HG03039 (cell line): ENCODE results near the gene PICALM.
"Not testable (repeated sequence)": the region's sequence is repeated elsewhere in the genome, so short reads cannot be mapped to it uniquely, and the experiment has no call there.

ENCODE experiments used
- ATAC-seq: cut with Tn5 transposase; IDR thresholded peaks from one replicate; pipeline ENCODE4 v1.9.1; 2021; ENCODE audit warnings: mild to moderate bottlenecking, moderate library complexity; ENCODE audit not compliant: unreplicated experiment

Gene PICALM

GRCh38 chr11:85947431-85948272 lies 121.2 kb downstream of the PICALM start:
- ATAC-seq, result peak; percentile 48

- ATAC-seq, result no peak
These were observed 122.7 kb downstream of the PICALM start for GRCh38 chr11:85946221-85946620.

GRCh38 chr11:85945788-85946187 lies 123.1 kb downstream of the PICALM start:
- ATAC-seq, result no peak

- no peak for ATAC-seq
These were observed 123.6 kb downstream of the PICALM start for GRCh38 chr11:85945296-85945695.

- ATAC-seq, result no peak
These were observed 127.4 kb downstream of the PICALM start for GRCh38 chr11:85941380-85941973.

GRCh38 chr11:85939099-85940015 lies 129.5 kb downstream of the PICALM start:
- no peak for ATAC-seq

- ATAC-seq, result no peak
These were observed 131.0 kb downstream of the PICALM start for GRCh38 chr11:85937835-85938234.

- no peak for ATAC-seq
These were observed 133.1 kb downstream of the PICALM start for GRCh38 chr11:85935751-85936150.

GRCh38 chr11:85934596-85935169 lies 134.2 kb downstream of the PICALM start:
- ATAC-seq, result no peak

GRCh38 chr11:85930879-85931366 lies 138.0 kb downstream of the PICALM start:
- no peak for ATAC-seq

GRCh38 chr11:85926653-85927214 lies 142.2 kb downstream of the PICALM start:
- not testable (repeated sequence) for ATAC-seq

GRCh38 chr11:85923455-85923854 lies 145.4 kb downstream of the PICALM start:
- no peak for ATAC-seq

- ATAC-seq, result no peak
These were observed 146.5 kb downstream of the PICALM start for GRCh38 chr11:85922367-85922766.

- ATAC-seq, result no peak
These were observed 149.7 kb downstream of the PICALM start for GRCh38 chr11:85918910-85919794.

GRCh38 chr11:85914425-85914824 lies 154.5 kb downstream of the PICALM start:
- ATAC-seq, result no peak

GRCh38 chr11:85913513-85913912 lies 155.4 kb downstream of the PICALM start:
- no peak for ATAC-seq

- no peak for ATAC-seq
These were observed 156.5 kb downstream of the PICALM start for GRCh38 chr11:85912414-85912813.
